T-helper 1 cell treated with Interleukin-12 subunit alpha and Interleukin-12 subunit beta and Interleukin-4 antibody, amounts not matched to agents 30 μg/mL and 1 μg/mL, for 36 hours (primary cell): ENCODE results near the gene PLCL1.

Source experiments
- H3K27ac Mint-ChIP-seq: one replicate; pipeline ENCODE4 v1.8.0; 2021; ENCODE audit warnings: mild to moderate bottlenecking, mixed read lengths
- H3K27me3 Mint-ChIP-seq: one replicate; pipeline ENCODE4 v1.8.0; 2021; ENCODE audit warnings: low read depth, mixed read lengths
- H3K36me3 Mint-ChIP-seq: one replicate; pipeline ENCODE4 v1.8.0; 2021; ENCODE audit warnings: low read depth, mixed read lengths
- H3K4me1 Mint-ChIP-seq: one replicate; pipeline ENCODE4 v1.8.0; 2021; ENCODE audit warnings: low read depth, mixed read lengths
- H3K4me3 Mint-ChIP-seq: one replicate; pipeline ENCODE4 v1.8.0; 2021; ENCODE audit warnings: mild to moderate bottlenecking, moderate library complexity, mixed read lengths
- H3K9me3 Mint-ChIP-seq: one replicate; pipeline ENCODE4 v1.8.0; 2021; ENCODE audit warnings: mixed read lengths

The PLCL1 gene

GRCh38 chr2:197943731-197944130 lies 139.3 kb downstream of the PLCL1 start:
- Mint-ChIP-seq H3K4me3 (no peak overlapping the region), H3K4me1 (peaks cover 10% of the 10 kb centered on the region), H3K9me3 (no peaks in the 10 kb centered on the region), H3K27me3 (peaks cover 5% of the 10 kb centered on the region), H3K27ac (no peak overlapping the region), H3K36me3 (no peaks in the 10 kb centered on the region)

GRCh38 chr2:197944416-197945096 lies 140.2 kb downstream of the PLCL1 start:
- Mint-ChIP-seq H3K9me3 (no peaks in the 10 kb centered on the region), H3K4me1 (peaks cover 10% of the 10 kb centered on the region), H3K27ac (no peak overlapping the region), H3K4me3 (no peak overlapping the region), H3K27me3 (peaks cover 5% of the 10 kb centered on the region), H3K36me3 (no peaks in the 10 kb centered on the region)

DNA sequence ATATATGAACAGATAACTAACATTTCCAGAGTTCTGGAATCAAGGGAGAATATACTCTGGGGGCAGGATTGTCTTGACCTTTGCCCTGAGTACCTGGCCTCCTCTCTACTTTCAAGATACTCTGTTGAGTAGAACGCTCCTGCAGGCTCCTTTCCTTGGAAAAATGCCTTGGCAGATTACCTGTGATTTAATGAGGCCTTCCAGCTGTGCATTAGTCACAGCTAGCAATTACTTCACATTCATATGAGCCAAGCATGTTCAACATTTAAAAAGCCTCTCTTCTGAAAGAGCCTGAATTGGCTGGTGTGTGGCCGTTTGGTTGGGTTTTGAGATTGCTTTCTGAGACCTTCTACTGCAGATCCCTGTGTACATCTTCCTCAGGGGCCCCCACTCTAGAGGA lies 142.2 kb downstream of the PLCL1 start:
- Mint-ChIP-seq H3K9me3 (no peaks in the 10 kb centered on the region), H3K4me3 (no peak overlapping the region), H3K36me3 (no peaks in the 10 kb centered on the region), H3K27ac (no peak overlapping the region), H3K4me1 (peaks cover 10% of the 10 kb centered on the region), H3K27me3 (peaks cover 5% of the 10 kb centered on the region)

- H3K27ac Mint-ChIP-seq = no peak overlapping the region
- H3K4me3 Mint-ChIP-seq = no peak overlapping the region
- H3K4me1 Mint-ChIP-seq = peaks cover 9% of the 10 kb centered on the region
- H3K36me3 Mint-ChIP-seq = no peaks in the 10 kb centered on the region
- no peaks in the 10 kb centered on the region for H3K9me3 Mint-ChIP-seq
- no peaks in the 10 kb centered on the region for H3K27me3 Mint-ChIP-seq
These were observed 142.9 kb downstream of the PLCL1 start for GRCh38 chr2:197947219-197947757.

GRCh38 chr2:197949224-197949623 lies 144.8 kb downstream of the PLCL1 start:
- Mint-ChIP-seq H3K4me1 (peaks cover 10% of the 10 kb centered on the region), H3K27ac (no peak overlapping the region), H3K9me3 (peaks cover 4% of the 10 kb centered on the region), H3K36me3 (no peaks in the 10 kb centered on the region), H3K27me3 (no peaks in the 10 kb centered on the region), H3K4me3 (no peak overlapping the region)

GRCh38 chr2:197950006-197950405 lies 145.6 kb downstream of the PLCL1 start:
- H3K4me1 Mint-ChIP-seq = peaks cover 11% of the 10 kb centered on the region
- H3K36me3 Mint-ChIP-seq = no peaks in the 10 kb centered on the region
- no peak overlapping the region for H3K27ac Mint-ChIP-seq
- peaks cover 4% of the 10 kb centered on the region for H3K9me3 Mint-ChIP-seq
- no peak overlapping the region for H3K4me3 Mint-ChIP-seq
- H3K27me3 Mint-ChIP-seq = no peaks in the 10 kb centered on the region

- peaks cover 11% of the 10 kb centered on the region for H3K4me1 Mint-ChIP-seq
- no peaks in the 10 kb centered on the region for H3K27me3 Mint-ChIP-seq
- no peaks in the 10 kb centered on the region for H3K36me3 Mint-ChIP-seq
- H3K9me3 Mint-ChIP-seq = peaks cover 4% of the 10 kb centered on the region
- no peak overlapping the region for H3K4me3 Mint-ChIP-seq
- H3K27ac Mint-ChIP-seq = no peak overlapping the region
These were observed 146.3 kb downstream of the PLCL1 start for GRCh38 chr2:197950724-197951123.

GRCh38 chr2:197952540-197953202 lies 148.3 kb downstream of the PLCL1 start:
- Mint-ChIP-seq H3K36me3 (no peaks in the 10 kb centered on the region), H3K9me3 (peaks cover 4% of the 10 kb centered on the region), H3K4me1 (peaks cover 11% of the 10 kb centered on the region), H3K27ac (no peak overlapping the region), H3K27me3 (no peaks in the 10 kb centered on the region), H3K4me3 (no peak overlapping the region)

DNA sequence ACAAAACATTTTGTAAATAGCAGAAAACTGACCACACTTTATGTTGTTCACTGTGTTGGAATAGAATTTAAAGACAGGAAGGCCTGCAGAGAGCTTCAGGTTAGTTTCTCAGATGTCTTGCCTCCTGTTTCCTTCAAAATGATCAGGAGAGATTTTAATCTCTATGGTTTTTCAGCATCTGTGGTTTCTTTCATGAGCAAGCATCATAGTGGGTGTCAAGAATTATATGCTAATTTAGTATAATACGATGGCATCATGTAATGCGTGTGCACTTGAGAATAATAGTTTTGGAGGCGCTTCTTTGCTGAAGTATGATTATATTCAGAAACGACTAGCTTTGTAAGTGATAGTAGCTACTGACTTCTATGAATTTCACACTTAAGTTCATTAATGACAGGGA lies 149.9 kb downstream of the PLCL1 start:
- peaks cover 11% of the 10 kb centered on the region for H3K4me1 Mint-ChIP-seq
- no peak overlapping the region for H3K27ac Mint-ChIP-seq
- H3K9me3 Mint-ChIP-seq = peaks cover 4% of the 10 kb centered on the region
- no peaks in the 10 kb centered on the region for H3K27me3 Mint-ChIP-seq
- H3K4me3 Mint-ChIP-seq = no peak overlapping the region
- H3K36me3 Mint-ChIP-seq = no peaks in the 10 kb centered on the region

- H3K9me3 Mint-ChIP-seq = peaks cover 11% of the 10 kb centered on the region
- no peak overlapping the region for H3K4me3 Mint-ChIP-seq
- peaks cover 9% of the 10 kb centered on the region for H3K4me1 Mint-ChIP-seq
- H3K27me3 Mint-ChIP-seq = no peaks in the 10 kb centered on the region
- no peaks in the 10 kb centered on the region for H3K36me3 Mint-ChIP-seq
- H3K27ac Mint-ChIP-seq = no peak overlapping the region
These were observed 154.3 kb downstream of the PLCL1 start for GRCh38 chr2:197958592-197959150.

DNA sequence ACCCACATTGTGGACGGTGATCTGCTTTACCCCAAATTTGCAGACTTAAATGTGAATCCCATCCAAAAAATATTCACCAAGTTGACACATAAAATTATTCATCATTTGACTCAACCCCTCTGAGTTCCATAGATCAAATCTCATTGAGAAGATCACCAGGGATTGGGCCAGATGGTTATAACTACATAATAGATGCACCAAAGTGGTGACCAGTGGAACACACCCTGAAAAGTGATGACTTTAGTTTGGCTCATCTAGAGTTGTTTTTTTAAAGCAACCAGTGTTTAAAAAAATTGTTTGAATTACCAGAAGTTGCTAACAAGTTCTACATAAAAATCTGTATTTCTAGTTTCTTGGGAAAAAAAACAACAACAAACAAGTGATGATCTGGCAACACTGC lies 155.0 kb downstream of the PLCL1 start:
- H3K9me3 Mint-ChIP-seq = peaks cover 18% of the 10 kb centered on the region
- H3K27ac Mint-ChIP-seq = no peak overlapping the region
- no peaks in the 10 kb centered on the region for H3K27me3 Mint-ChIP-seq
- no peaks in the 10 kb centered on the region for H3K36me3 Mint-ChIP-seq
- H3K4me3 Mint-ChIP-seq = no peak overlapping the region
- H3K4me1 Mint-ChIP-seq = peaks cover 3% of the 10 kb centered on the region

DNA sequence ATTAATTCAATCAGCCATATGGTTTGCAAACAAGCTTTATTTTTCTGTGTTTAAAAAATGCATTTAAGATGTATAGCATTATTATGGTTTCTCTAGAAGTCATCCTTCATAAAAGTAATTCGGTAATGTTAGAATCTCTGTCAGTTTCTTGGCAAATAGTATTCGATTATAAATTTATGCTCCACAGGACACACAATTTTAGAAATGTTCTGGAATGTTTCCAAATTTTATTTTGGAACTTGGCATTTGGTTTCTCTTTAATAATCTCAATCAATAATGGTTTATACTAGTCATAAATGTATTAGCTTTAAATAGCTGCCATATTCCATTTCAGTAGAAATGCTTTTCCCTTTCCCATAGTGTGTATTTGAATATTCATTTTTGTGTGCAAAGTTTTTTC lies 156.4 kb downstream of the PLCL1 start:
- no peak overlapping the region for H3K27ac Mint-ChIP-seq
- no peaks in the 10 kb centered on the region for H3K27me3 Mint-ChIP-seq
- H3K9me3 Mint-ChIP-seq = peaks cover 30% of the 10 kb centered on the region
- H3K36me3 Mint-ChIP-seq = peaks cover 5% of the 10 kb centered on the region
- no peaks in the 10 kb centered on the region for H3K4me1 Mint-ChIP-seq
- H3K4me3 Mint-ChIP-seq = no peak overlapping the region

DNA sequence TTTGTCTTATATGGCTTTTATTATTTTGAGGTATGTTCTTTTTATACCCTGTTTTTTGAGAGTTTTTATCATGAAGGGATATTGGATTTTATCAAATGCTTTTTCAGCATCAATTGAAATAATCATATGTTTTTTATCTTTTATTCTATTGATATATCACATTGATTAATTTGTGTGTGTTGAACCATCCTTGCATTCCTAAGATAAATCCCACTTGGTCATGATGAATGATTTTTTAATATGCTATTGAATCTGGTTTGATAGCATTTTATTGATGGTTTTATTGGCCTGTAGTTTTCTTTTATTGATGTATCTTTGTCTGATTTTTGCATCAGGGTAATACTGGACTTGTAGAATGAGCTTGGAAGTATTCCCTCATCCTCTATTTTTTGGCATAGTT lies 160.3 kb downstream of the PLCL1 start:
- H3K27ac Mint-ChIP-seq = no peak overlapping the region
- H3K9me3 Mint-ChIP-seq = peaks cover 30% of the 10 kb centered on the region

GRCh38 chr2:197965756-197966155 lies 161.4 kb downstream of the PLCL1 start:
- Mint-ChIP-seq H3K9me3 (peaks cover 30% of the 10 kb centered on the region), H3K4me3 (no peak overlapping the region), H3K27ac (no peak overlapping the region), H3K36me3 (peaks cover 6% of the 10 kb centered on the region), H3K4me1 (no peaks in the 10 kb centered on the region), H3K27me3 (no peaks in the 10 kb centered on the region)

More for the DNA sequence above, 160.3 kb downstream of the PLCL1 start:
- Mint-ChIP-seq H3K4me3 (no peak overlapping the region), H3K27me3 (no peaks in the 10 kb centered on the region), H3K36me3 (peaks cover 6% of the 10 kb centered on the region), H3K4me1 (no peaks in the 10 kb centered on the region)

- Mint-ChIP-seq H3K4me3 (no peak overlapping the region), H3K9me3 (peaks cover 12% of the 10 kb centered on the region), H3K27me3 (no peaks in the 10 kb centered on the region), H3K4me1 (no peaks in the 10 kb centered on the region), H3K27ac (no peak overlapping the region), H3K36me3 (peaks cover 6% of the 10 kb centered on the region)
These were observed 165.0 kb downstream of the PLCL1 start for GRCh38 chr2:197969391-197969893.
